GM12878 (cell line): ENCODE measurements around the gene KIF9. TPM values are rescaled to one million over a fixed set of nuclear protein-coding genes. Genes with fewer than 3 reads are reported as not detected.

Experiments
- ATAC-seq: fragments of 200-7000 bp; cut with Tn5 transposase; 3 replicates; pipeline ENCODE4 v1.9.1; 2020; ENCODE audit warnings: mild to moderate bottlenecking, moderate library complexity
- BruUV-seq: library from RNA; stranded (reverse); fragments of 400-500 nt; replicated peaks from 2 replicates; lab custom pipeline; 2021; lab: Mats Ljungman, UMichigan
- CTCF ChIA-PET: fragments of 300-600 bp; sonication (Branson Sonifier 250); formaldehyde crosslinking; extraction: SDS; loops from one replicate; lab custom pipeline; 2021; ENCODE audit warnings: inconsistent platforms; lab: Yijun Ruan, JAX
- POLR2A ChIA-PET: fragments of 350-600 bp; formaldehyde crosslinking; extraction: SDS; loops from one replicate; lab custom pipeline; 2021; ENCODE audit warnings: inconsistent platforms; lab: Charles Lee
- RAD21 ChIA-PET: fragments of 300-600 bp; sonication (Branson Sonifier 250); formaldehyde crosslinking; loops from one replicate; lab custom pipeline; 2023; ENCODE audit warnings: antibody characterized with exemption; ENCODE audit not compliant: unreplicated experiment; lab: Charles Lee
- SMC1A ChIA-PET: fragments of 300-600 bp; sonication (Branson Sonifier 250); formaldehyde crosslinking; loops from one replicate; lab custom pipeline; 2023; ENCODE audit not compliant: unreplicated experiment, uncharacterized antibody; lab: Charles Lee
- DNase-seq: peaks from one replicate; pipeline ENCODE4 v3.0.0-alpha.2; 2011; ENCODE audit warnings: low read depth, low spot score
- FAIRE-seq: peaks from 3 replicates; lab custom pipeline; 2011; peaks lifted over from hg19 to GRCh38; lab: Jason Lieb, UNC
- H2AFZ ChIP-seq: 2 replicates; pipeline ENCODE4 v1.6.0; 2011; ENCODE audit warnings: low read depth, low read length, control low read depth; ENCODE audit not compliant: control insufficient read depth
- H3K27ac ChIP-seq: 2 replicates; pipeline ENCODE4 v1.5.1; 2011; ENCODE audit warnings: control low read depth; ENCODE audit not compliant: control insufficient read depth, insufficient read depth
- H3K27me3 ChIP-seq, 2 experiments: replicated peaks in 1 of 2; 2 replicates each; pipeline versions ENCODE4 v1.6.0 to v1.6.1; 2011; ENCODE audit warnings: low read length in 1 of 2; ENCODE audit not compliant: control insufficient read depth in 2 of 2, insufficient read depth in 2 of 2
- H3K36me3 ChIP-seq, 2 experiments: 2 replicates each; pipeline ENCODE4 v1.5.1; 2011; ENCODE audit warnings: low read length in 1 of 2; ENCODE audit not compliant: control insufficient read depth in 2 of 2, insufficient read depth in 2 of 2
- H3K4me1 ChIP-seq: 2 replicates; pipeline ENCODE4 v1.6.1; 2011; ENCODE audit warnings: mild to moderate bottlenecking, low read length, moderate library complexity, mixed read lengths; ENCODE audit not compliant: control insufficient read depth, insufficient read depth
- H3K4me2 ChIP-seq: 2 replicates; pipeline ENCODE4 v1.6.0; 2011; ENCODE audit warnings: control low read depth; ENCODE audit not compliant: control insufficient read depth, insufficient read depth
- H3K4me3 ChIP-seq: fragments of 200-600 bp; sonication (generic); 2 replicates; pipeline ENCODE4 v1.5.1; 2016
- H3K79me2 ChIP-seq: 2 replicates; pipeline ENCODE4 v1.6.0; 2011; ENCODE audit warnings: low read length; ENCODE audit not compliant: control insufficient read depth, insufficient read depth
- H3K9ac ChIP-seq: 2 replicates; pipeline ENCODE4 v1.8.0; 2011; ENCODE audit warnings: low read length, control low read depth, mixed read lengths; ENCODE audit not compliant: control insufficient read depth, insufficient read depth
- H3K9me3 ChIP-seq: replicated peaks from 3 replicates; pipeline ENCODE4 v1.5.1; 2011; ENCODE audit warnings: mild to moderate bottlenecking, low read length; ENCODE audit not compliant: control insufficient read depth, insufficient read depth
- H4K20me1 ChIP-seq: 2 replicates; pipeline ENCODE4 v1.6.0; 2011; ENCODE audit not compliant: control insufficient read depth, insufficient read depth
- CHD2 ChIP-seq: IDR thresholded peaks from 2 replicates; pipeline ENCODE4 v1.6.1; 2011; ENCODE audit warnings: low read depth, low read length, improper control_type of control experiment, borderline replicate concordance
- CTCF ChIP-seq, 3 experiments: IDR thresholded peaks in 2 of 3; conservative IDR thresholded peaks in 1 of 3; 2 replicates each; pipeline ENCODE4 v1.5.1; 2011; ENCODE audit warnings: low read depth in 3 of 3, low read length in 3 of 3, mild to moderate bottlenecking in 3 of 3, control low read depth in 2 of 3, moderate library complexity in 2 of 3, inconsistent platforms in 1 of 3, mixed read lengths in 1 of 3; ENCODE audit not compliant: control insufficient read depth in 2 of 3, insufficient read depth in 1 of 3; ENCODE audit errors: extremely low read depth in 1 of 3
- EED ChIP-seq: sonication (generic); IDR thresholded peaks from 2 replicates; pipeline ENCODE4 v1.6.1; 2016; ENCODE audit warnings: antibody characterized with exemption, low read depth
- NFYB ChIP-seq: IDR thresholded peaks from 2 replicates; pipeline ENCODE4 v1.6.1; 2011; ENCODE audit warnings: low read depth, mild to moderate bottlenecking, low read length, improper control_type of control experiment, moderate library complexity; ENCODE audit not compliant: insufficient read depth
- POLR2AphosphoS2 ChIP-seq: IDR thresholded peaks from 2 replicates; pipeline ENCODE4 v1.6.1; 2011; ENCODE audit warnings: low read depth, mild to moderate bottlenecking, low read length, improper control_type of control experiment, moderate library complexity
- RAD21 ChIP-seq: IDR thresholded peaks from 2 replicates; pipeline ENCODE4 v1.6.1; 2011; ENCODE audit warnings: mild to moderate bottlenecking, low read depth, low read length, moderate library complexity; ENCODE audit not compliant: insufficient read depth
- SMC3 ChIP-seq: IDR thresholded peaks from 2 replicates; pipeline ENCODE4 v1.6.1; 2011; ENCODE audit warnings: low read length, improper control_type of control experiment, borderline replicate concordance
- ZZZ3 ChIP-seq: IDR thresholded peaks from 2 replicates; pipeline ENCODE4 v1.6.1; 2011; ENCODE audit warnings: low read depth; ENCODE audit not compliant: control insufficient read depth, insufficient read length
- WGBS: methylation state at CpG from one replicate; pipeline ENCODE4 v1.1.6; 2016; ENCODE audit warnings: low lambda C conversion rate; ENCODE audit not compliant: insufficient replicate concordance, insufficient coverage; ENCODE audit errors: missing lambda C conversion rate; 5-methylcytosine and 5-hydroxymethylcytosine counted together
- in situ Hi-C: fragments of 300-500 bp; cut with MboI; formaldehyde crosslinking; loops from 9 replicates; pipeline ENCODE4 v1.14.3; 2018; ENCODE audit warnings: mixed read lengths
- intact Hi-C: fragments of 100-400 bp; cut with micrococcal nuclease; formaldehyde crosslinking; loops from one replicate; pipeline ENCODE4 v1.14.2; 2022; ENCODE audit not compliant: unreplicated experiment
- polyA plus RNA-seq, 11 experiments: library from polyadenylated mRNA; depleted of rRNA in 4 of 11; unstranded in 6 of 11; stranded (reverse) in 5 of 11; fragments of >200 nt; fragmentation: Nextera tagmentation in 4 of 11; fragmentation: Illumina TruSeq in 1 of 11; extraction: Ambion mirVana in 4 of 11; extraction: Trizol in 1 of 11; gene quantifications; 1 replicate in 1 of 11; 2 replicates in 10 of 11; pipeline versions ENCODE4 v1.2.1 to v1.2.3, GENCODE V29; 2011 to 2016; ENCODE audit warnings: inconsistent platforms in 2 of 11, missing spikeins in 2 of 11, low read depth in 1 of 11
- total RNA-seq, 4 experiments: library from RNA; depleted of rRNA in 3 of 4; stranded (reverse); fragments of >200 nt in 3 of 4; fragmentation: Illumina TruSeq in 1 of 4; extraction: Trizol in 1 of 4; gene quantifications; 2 replicates each; pipeline versions ENCODE4 v1.2.1 to v1.2.3, GENCODE V29; 2013 to 2021

Gene KIF9
- total and polyA plus RNA-seq, 10 of the 15 experiments (the other 5 are each of a cell fraction or from before 2014, with no cell fraction given): 3.0 to 10.2 (median 5.9) TPM

- FAIRE-seq: no peak
- no TSS peak for BruUV-seq
- WGBS: 74% methylated on average over 9 of the region's 9 CpGs
- ChIA-PET POLR2A (interaction anchor here (0.7 kb wide), 1 partner anchor 16 kb away, joined by 3 read pairs; no protein-coding TSS in a partner anchor), CTCF (interaction anchor here (0.5 to 1.0 kb wide), 4 partner anchors 9 to 545 kb away, joined by 3 read pairs; no protein-coding TSS in a partner anchor), SMC1A (interaction anchor here (0.8 to 1.2 kb wide), 3 partner anchors 12 to 79 kb away, joined by 3 to 7 read pairs (median 5); partner anchors contain the start of gene SETD2), RAD21 (interaction anchor here (0.5 to 1.1 kb wide), 5 partner anchors 48 to 147 kb away, joined by 3 to 4 read pairs (median 3); no protein-coding TSS in a partner anchor)
- no peak overlapping the region for H3K4me3 ChIP-seq
- H3K9ac ChIP-seq: no peak overlapping the region
- no peaks in the 10 kb centered on the region for H3K27me3 ChIP-seq
- in situ Hi-C loops (no loop called here), intact Hi-C loops (no loop called here)
- no peaks in the 10 kb centered on the region for H3K79me2 ChIP-seq
- H3K27ac ChIP-seq: no peak overlapping the region
- no peaks in the 10 kb centered on the region for H3K4me1 ChIP-seq
- TF ChIP-seq RAD21: peak; percentile 34; the same call in 1 of the 2 replicates
- TF ChIP-seq SMC3: peak; percentile 8; the same call in 1 of the 2 replicates
- no peak for TF ChIP-seq EED
- TF ChIP-seq NFYB: no peak
- no peak for TF ChIP-seq ZZZ3
- TF ChIP-seq CHD2: no peak
- TF ChIP-seq CTCF (IDR thresholded peaks at IDR 0.05 in 2 of 3, conservative IDR thresholded peaks at IDR 0.05 in 1 of 3; ENCODE audit: control insufficient read depth in 2 of 3, extremely low read depth in 1 of 3, insufficient read depth in 1 of 3, low read depth in 3 of 3, low read length in 3 of 3): peak in 2 of 3 experiments; percentile 35 to 38; a peak in 3 of 6 replicates
- no peak for TF ChIP-seq POLR2AphosphoS2
- no peak for DNase-seq
- no peaks in the 10 kb centered on the region for H4K20me1 ChIP-seq
- H3K36me3 ChIP-seq: no peaks in the 10 kb centered on the region
- no peak overlapping the region for H2AFZ ChIP-seq
- ATAC-seq: no peak
- H3K4me2 ChIP-seq: no peak overlapping the region
- no peaks in the 10 kb centered on the region for H3K9me3 ChIP-seq
Measured at GRCh38 chr3:47243419-47244147, 39.0 kb downstream of the KIF9 start.
